Measurements from ENCODE around the gene DDHD1.

The DDHD1 gene

DNA sequence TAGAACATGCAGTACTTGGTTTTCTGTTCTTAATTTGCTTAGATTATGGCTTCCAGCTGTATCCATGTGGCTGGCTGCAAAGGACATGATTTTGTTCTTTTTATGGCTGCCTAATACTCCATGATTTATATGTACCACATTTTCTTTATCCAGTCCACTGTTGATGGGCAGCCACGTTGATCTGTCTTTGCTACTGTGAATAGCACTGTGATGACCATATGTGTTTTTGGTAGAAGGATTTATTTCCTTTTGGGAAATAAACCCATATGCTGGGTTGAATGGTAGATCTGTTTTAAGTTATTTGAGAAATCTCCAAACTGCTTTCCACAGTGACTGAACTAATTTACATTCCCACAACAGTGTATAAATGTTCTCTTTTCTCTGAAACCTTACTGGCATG lies 116.1 kb downstream of the DDHD1 start:
- Mint-ChIP-seq H3K36me3 (ENCODE audit: low read depth) (peaks cover 61% of the 10 kb centered on the region), H3K4me1 (peaks cover 4% of the 10 kb centered on the region), H3K9me3 (peaks cover 9% of the 10 kb centered on the region), H3K27me3 (ENCODE audit: low read depth, poor library complexity) (no peaks in the 10 kb centered on the region), H3K27ac (no peak overlapping the region), H3K4me3 (no peak overlapping the region)
- TF ChIP-seq, protein P1, sequence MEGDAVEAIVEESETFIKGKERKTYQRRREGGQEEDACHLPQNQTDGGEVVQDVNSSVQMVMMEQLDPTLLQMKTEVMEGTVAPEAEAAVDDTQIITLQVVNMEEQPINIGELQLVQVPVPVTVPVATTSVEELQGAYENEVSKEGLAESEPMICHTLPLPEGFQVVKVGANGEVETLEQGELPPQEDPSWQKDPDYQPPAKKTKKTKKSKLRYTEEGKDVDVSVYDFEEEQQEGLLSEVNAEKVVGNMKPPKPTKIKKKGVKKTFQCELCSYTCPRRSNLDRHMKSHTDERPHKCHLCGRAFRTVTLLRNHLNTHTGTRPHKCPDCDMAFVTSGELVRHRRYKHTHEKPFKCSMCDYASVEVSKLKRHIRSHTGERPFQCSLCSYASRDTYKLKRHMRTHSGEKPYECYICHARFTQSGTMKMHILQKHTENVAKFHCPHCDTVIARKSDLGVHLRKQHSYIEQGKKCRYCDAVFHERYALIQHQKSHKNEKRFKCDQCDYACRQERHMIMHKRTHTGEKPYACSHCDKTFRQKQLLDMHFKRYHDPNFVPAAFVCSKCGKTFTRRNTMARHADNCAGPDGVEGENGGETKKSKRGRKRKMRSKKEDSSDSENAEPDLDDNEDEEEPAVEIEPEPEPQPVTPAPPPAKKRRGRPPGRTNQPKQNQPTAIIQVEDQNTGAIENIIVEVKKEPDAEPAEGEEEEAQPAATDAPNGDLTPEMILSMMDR (IDR thresholded peaks at IDR 0.05): no peak
- no peak for DNase-seq

DNA sequence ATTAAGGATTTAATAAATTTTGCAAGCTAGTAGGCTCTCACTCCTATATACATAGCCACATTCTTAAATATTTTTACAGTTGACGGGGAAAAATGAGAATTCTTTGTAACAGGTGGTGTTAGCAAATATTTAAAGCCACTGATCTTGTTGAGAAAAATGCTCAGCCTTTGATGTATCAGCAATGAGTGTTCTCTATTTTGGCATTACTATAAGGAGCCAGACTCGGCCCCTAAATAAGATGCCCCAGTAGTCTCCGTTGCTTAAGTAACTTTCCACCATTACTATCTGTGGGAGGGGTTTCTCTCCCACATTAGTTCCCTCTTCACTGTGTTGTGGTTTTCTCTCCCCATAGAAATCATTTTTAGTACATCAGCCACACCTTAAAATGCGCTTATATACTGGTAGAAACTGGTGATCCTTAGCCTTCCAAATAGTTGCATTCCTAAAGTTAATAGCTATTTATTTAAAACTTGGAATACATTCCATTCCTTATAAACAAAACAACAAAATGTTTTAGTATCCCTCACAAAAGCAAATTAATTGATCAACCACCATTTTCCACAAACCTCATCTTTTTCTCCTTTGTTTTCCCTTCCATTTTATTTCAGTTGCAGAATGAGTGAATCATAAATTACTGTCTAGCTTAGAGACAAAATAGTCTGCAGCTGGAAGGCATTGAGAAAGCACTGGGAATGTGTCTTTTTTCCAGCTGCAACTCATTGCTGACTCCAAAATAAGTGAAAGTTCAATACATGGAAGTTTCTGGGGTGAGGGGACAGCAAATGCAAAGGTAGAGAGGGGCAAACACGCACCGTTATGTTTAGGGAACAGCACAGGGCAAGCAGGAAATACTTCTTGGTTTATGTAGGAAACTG lies 117.5 kb downstream of the DDHD1 start:
- Mint-ChIP-seq H3K9me3 (peaks cover 9% of the 10 kb centered on the region), H3K36me3 (ENCODE audit: low read depth) (peaks cover 55% of the 10 kb centered on the region), H3K4me3 (no peak overlapping the region), H3K4me1 (peaks cover 4% of the 10 kb centered on the region), H3K27ac (no peak overlapping the region), H3K27me3 (ENCODE audit: low read depth, poor library complexity) (no peaks in the 10 kb centered on the region)
- no peak for DNase-seq
- TF ChIP-seq, protein P1 (IDR thresholded peaks at IDR 0.05): no peak

DNA sequence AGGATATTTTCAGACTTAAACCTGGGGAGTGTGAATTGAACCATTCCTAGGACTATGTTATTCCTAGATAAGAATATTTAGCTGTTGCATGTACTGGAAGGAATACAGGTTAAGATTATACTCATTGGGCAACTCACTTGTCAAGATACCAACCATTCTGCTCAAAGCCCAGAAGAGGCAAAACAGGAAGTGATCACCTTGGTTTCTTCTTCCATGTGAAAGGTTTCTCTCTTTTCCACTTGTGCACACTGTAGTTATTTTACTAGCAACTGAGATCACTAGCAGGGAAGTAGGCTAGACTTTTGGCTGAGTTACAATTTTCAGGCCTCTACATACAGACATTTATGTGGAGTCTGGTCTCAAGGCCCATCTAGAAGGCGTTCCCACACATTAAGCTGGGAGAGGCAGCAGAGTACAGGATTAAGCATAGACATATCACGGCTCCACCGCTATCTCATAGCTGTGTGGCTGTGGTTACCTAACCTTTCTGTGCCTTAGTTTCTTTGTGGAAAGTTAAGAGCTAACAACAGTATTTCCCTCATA lies 118.4 kb downstream of the DDHD1 start:
- Mint-ChIP-seq H3K27ac (no peak overlapping the region), H3K4me3 (no peak overlapping the region), H3K9me3 (peaks cover 9% of the 10 kb centered on the region), H3K36me3 (ENCODE audit: low read depth) (peaks cover 55% of the 10 kb centered on the region), H3K27me3 (ENCODE audit: low read depth, poor library complexity) (no peaks in the 10 kb centered on the region), H3K4me1 (peaks cover 4% of the 10 kb centered on the region)
- TF ChIP-seq, protein P1 (IDR thresholded peaks at IDR 0.05): no peak
- no peak for DNase-seq

DNA sequence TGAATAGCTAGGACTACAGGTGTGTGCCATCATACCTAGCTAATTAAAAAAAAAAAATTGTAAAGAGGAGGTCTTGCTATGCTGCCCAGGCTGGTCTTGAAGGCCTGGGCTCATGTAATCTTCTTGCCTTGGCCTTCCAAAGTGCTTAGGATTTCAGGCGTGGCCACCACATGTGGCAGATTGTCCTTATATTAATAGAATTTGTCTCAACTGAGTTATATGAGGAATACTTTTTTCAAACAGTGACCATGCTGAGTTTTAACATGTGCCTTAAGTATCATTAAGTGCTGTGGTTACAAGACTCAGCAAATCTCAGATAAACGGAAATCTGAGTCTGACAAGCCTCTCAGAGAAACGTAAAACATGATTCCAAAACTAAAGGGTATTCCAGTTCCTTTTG lies 119.1 kb downstream of the DDHD1 start:
- peaks cover 4% of the 10 kb centered on the region for H3K4me1 Mint-ChIP-seq
- H3K27me3 Mint-ChIP-seq (ENCODE audit: low read depth, poor library complexity): no peaks in the 10 kb centered on the region
- no peak overlapping the region for H3K4me3 Mint-ChIP-seq
- peaks cover 52% of the 10 kb centered on the region for H3K36me3 Mint-ChIP-seq (ENCODE audit: low read depth)
- H3K9me3 Mint-ChIP-seq: peaks cover 9% of the 10 kb centered on the region
- DNase-seq: no peak
- no peak overlapping the region for H3K27ac Mint-ChIP-seq
- TF ChIP-seq, protein P1 (IDR thresholded peaks at IDR 0.05): no peak

DNA sequence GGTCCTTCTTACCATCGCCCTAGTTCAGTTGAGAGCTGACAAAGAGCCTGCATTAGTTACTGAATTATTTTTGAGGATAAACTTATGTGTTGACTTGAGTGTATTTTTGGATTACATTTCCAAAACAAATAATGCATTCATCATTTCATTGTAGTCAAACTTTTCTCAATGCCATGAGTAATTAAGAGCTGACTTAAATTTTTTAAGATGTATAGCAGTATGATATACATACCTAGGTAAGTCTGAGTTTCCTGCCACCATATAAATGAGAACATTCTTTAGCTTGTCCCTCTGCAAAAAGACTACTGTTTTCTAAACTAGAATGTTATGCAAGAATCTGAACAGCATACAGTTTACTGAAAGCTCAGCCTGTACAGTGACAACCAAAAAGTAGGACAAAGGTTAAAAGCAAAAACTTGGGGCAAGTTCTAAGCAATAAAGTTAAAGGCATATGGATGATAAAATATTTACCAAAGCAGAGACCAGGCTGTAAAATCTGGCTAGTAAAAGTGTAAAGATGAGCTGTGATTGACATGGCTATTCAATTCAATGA lies 120.2 kb downstream of the DDHD1 start:
- Mint-ChIP-seq H3K36me3 (ENCODE audit: low read depth) (peaks cover 44% of the 10 kb centered on the region), H3K27ac (no peak overlapping the region), H3K9me3 (peaks cover 7% of the 10 kb centered on the region), H3K27me3 (ENCODE audit: low read depth, poor library complexity) (peaks cover 4% of the 10 kb centered on the region), H3K4me3 (no peak overlapping the region), H3K4me1 (peaks cover 4% of the 10 kb centered on the region)
- DNase-seq: no peak
- TF ChIP-seq, protein P1 (IDR thresholded peaks at IDR 0.05): no peak

All from nephron progenitor cell (in vitro differentiated cells).